ENCODE measurements around the gene GALNT2. TPM values are rescaled to one million over a fixed set of nuclear protein-coding genes. Genes with fewer than 3 reads are reported as not detected.

GALNT2 gene
- total RNA-seq, 1 experiment from 2014 or later = 36.3 TPM

DNA sequence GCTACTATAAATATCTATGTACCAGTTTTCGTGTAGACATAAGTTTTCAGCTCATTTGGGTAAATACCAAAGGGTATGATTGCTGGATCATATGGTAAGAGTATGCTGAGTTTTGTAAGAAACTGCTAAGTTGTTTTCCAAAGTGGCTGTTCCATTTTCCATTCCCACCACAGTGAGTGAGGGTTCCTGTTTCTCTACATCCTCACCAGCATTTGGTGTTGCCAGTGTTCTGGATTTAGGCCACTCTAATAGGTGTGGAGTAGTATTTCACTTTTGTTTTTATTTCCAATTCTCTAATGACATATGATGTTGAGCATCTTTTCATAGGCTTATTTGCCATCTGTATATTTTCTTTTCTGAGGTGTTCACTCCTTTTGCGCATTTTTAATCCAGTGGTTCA is 112.2 kb downstream of the GALNT2 start:
- in situ Hi-C loops (cut with HindIII; ENCODE audit: low pct_unique_long_range_greater_than_20kb, low sequenced_read_pairs) = no loop called here
- DNase-seq (ENCODE audit: low read depth) = no peak

- no peak for DNase-seq (ENCODE audit: low read depth)
- in situ Hi-C loops (cut with HindIII; ENCODE audit: low pct_unique_long_range_greater_than_20kb, low sequenced_read_pairs) = no loop called here
Observed at GRCh38 chr1:230185076-230186001, 118.3 kb downstream of the GALNT2 start.

DNA sequence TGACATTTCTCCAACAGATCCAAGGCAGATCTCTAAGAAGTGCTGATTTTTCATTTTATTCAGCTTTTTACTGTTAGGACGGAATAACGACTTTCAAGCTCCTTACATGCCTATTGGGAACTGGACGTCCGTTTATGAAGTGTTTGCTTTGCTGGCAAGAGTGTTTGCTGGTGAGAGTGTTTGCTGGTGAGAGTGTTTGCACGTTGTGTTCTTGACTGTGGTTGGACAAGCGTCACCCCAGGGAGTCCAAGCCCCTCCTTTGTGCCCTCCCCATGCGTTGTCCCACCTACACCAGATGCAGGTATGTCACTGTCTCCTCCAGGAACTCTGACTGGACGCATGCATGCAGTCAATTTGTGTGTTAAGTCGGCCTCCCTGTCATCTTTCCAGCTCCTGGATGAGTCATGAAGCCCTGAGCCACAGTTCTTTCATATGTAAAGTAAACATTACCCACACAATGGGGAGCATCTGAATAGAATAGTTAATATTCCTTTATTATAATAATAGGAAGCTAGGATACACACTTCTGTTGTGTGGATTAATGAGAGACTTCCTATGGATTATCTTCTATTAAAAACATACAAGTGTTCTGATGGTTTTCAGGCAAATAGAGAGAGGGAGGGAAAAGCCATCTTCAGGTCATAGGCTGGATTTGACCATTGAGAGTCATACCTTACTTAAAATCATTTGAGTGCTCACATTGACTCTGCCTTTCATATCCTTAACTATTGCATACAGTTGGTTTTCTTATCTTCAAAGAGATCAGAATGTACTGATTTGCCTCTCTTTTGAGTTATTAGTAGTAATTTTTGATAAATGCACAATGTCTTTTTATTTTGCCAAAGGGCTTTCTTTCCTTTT is 119.2 kb downstream of the GALNT2 start:
- DNase-seq (ENCODE audit: low read depth) = peak; percentile 33
- in situ Hi-C loops (cut with HindIII; ENCODE audit: low pct_unique_long_range_greater_than_20kb, low sequenced_read_pairs) = no loop called here

DNA sequence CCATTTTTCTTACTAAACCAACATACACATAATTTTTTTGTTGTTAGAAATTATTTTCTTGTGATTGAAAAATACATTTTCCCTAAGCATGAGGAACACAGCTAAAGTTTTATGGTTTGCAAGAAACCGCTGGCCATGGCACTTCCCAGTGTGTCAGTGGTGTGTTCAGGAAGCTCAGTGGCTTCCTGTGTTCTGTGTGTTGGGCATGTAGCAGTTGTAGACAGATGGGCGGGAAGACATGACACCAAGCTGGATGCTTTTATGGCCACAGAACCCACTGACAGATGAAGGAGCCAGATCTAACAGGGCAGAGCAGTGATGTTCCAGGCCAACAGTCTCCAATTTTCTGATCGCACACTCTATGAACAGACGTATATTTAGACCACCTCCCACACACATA is 119.8 kb downstream of the GALNT2 start:
- in situ Hi-C loops (cut with HindIII; ENCODE audit: low pct_unique_long_range_greater_than_20kb, low sequenced_read_pairs) = no loop called here
- DNase-seq (ENCODE audit: low read depth) = no peak

GRCh38 chr1:230187290-230187689 is 120.3 kb downstream of the GALNT2 start:
- in situ Hi-C loops (cut with HindIII; ENCODE audit: low pct_unique_long_range_greater_than_20kb, low sequenced_read_pairs) = no loop called here
- DNase-seq (ENCODE audit: low read depth) = no peak

- in situ Hi-C loops (cut with HindIII; ENCODE audit: low pct_unique_long_range_greater_than_20kb, low sequenced_read_pairs) = no loop called here
- DNase-seq (ENCODE audit: low read depth) = no peak
Observed at GRCh38 chr1:230188826-230189225, 121.8 kb downstream of the GALNT2 start.

DNA sequence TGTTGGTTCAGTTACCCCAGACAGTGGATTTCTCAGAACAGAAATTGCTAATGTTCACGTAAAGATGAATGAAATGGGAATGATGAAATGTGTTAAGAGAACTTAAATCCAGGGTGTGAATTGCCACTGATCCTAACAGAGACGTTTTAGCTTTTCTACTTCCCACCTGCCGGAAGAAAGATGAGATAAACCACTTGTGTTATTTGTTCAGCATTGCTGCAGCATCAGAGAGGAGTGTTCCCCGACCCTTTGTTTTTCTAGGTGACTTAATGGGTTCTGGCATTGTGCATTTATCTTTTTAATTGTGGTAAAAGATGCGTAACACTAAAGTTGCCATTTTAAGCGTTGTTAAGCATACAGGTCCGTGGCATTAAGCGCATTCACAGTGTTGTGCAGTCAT is 122.3 kb downstream of the GALNT2 start:
- in situ Hi-C loops (cut with HindIII; ENCODE audit: low pct_unique_long_range_greater_than_20kb, low sequenced_read_pairs) = no loop called here
- no peak for DNase-seq (ENCODE audit: low read depth)

GRCh38 chr1:230189824-230190223 is 122.8 kb downstream of the GALNT2 start:
- in situ Hi-C loops (cut with HindIII; ENCODE audit: low pct_unique_long_range_greater_than_20kb, low sequenced_read_pairs) = no loop called here
- DNase-seq (ENCODE audit: low read depth) = no peak

GRCh38 chr1:230191079-230191804 is 124.2 kb downstream of the GALNT2 start:
- in situ Hi-C loops (cut with HindIII; ENCODE audit: low pct_unique_long_range_greater_than_20kb, low sequenced_read_pairs) = no loop called here
- DNase-seq (ENCODE audit: low read depth) = no peak

DNA sequence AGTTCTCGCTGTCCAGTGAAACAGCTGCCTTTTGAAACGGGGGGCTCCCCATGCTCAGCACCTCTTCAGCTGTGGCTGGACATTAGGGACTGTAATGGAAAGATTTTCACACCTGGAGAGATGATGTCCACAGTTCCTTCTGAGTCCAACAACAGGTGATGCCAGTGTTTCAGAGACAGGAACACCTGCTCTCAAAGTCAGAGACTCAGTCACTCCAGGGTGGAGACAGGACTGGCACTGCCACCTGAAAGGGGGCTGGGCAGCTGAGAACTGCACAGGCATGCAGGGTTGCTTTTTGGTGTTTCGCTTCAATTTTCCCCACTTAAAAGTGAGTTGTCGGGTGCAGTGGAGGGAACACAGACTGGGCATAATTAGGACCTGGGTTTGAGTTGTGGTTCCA is 124.8 kb downstream of the GALNT2 start:
- in situ Hi-C loops (cut with HindIII; ENCODE audit: low pct_unique_long_range_greater_than_20kb, low sequenced_read_pairs) = no loop called here

DNA sequence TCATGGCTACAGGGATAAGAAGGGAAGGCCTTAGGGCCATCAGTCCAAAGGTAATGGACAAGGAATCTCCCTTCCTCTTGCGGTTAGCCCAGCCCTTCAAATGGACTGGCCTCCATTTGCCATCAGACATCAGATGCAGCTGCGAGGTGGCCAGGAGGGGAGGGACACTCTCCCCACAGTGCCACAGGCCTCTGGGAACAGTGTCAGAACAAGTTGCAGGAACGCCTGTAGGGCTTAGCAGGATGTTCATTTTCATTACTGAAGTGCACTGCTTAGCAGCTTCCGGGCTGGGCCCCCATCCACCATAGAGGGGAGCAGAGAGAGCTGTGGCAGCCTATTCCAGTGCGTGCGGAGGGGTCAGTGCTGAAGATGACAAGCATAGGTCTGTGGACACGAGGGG is 127.5 kb downstream of the GALNT2 start:
- in situ Hi-C loops (cut with HindIII; ENCODE audit: low pct_unique_long_range_greater_than_20kb, low sequenced_read_pairs) = no loop called here
- DNase-seq (ENCODE audit: low read depth) = no peak

More for the DNA sequence above, 124.8 kb downstream of the GALNT2 start:
- DNase-seq (ENCODE audit: low read depth) = no peak

GRCh38 chr1:230195199-230195598 is 128.2 kb downstream of the GALNT2 start:
- in situ Hi-C loops (cut with HindIII; ENCODE audit: low pct_unique_long_range_greater_than_20kb, low sequenced_read_pairs) = no loop called here
- DNase-seq (ENCODE audit: low read depth) = no peak

DNA sequence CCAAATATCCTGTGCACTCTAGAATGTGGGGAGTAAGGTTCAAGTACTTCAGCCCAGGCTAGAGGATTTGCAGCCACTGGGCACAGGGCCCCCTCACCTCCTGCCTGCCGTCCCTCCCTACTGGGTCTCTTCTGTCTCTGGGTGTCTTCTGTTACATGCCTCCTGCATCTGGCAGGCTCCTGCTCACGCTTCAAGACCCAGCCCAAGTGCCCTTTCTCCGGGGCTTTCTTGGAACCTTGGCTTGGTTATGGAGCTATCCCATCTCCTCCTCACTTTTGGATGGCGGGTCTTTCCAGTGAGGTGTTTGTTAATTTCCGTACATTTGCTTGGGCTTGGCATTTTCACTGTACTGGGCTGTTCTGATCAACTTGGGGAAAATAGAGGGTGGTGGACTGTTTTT is 129.0 kb downstream of the GALNT2 start:
- no peak for DNase-seq (ENCODE audit: low read depth)
- in situ Hi-C loops (cut with HindIII; ENCODE audit: low pct_unique_long_range_greater_than_20kb, low sequenced_read_pairs) = no loop called here

DNA sequence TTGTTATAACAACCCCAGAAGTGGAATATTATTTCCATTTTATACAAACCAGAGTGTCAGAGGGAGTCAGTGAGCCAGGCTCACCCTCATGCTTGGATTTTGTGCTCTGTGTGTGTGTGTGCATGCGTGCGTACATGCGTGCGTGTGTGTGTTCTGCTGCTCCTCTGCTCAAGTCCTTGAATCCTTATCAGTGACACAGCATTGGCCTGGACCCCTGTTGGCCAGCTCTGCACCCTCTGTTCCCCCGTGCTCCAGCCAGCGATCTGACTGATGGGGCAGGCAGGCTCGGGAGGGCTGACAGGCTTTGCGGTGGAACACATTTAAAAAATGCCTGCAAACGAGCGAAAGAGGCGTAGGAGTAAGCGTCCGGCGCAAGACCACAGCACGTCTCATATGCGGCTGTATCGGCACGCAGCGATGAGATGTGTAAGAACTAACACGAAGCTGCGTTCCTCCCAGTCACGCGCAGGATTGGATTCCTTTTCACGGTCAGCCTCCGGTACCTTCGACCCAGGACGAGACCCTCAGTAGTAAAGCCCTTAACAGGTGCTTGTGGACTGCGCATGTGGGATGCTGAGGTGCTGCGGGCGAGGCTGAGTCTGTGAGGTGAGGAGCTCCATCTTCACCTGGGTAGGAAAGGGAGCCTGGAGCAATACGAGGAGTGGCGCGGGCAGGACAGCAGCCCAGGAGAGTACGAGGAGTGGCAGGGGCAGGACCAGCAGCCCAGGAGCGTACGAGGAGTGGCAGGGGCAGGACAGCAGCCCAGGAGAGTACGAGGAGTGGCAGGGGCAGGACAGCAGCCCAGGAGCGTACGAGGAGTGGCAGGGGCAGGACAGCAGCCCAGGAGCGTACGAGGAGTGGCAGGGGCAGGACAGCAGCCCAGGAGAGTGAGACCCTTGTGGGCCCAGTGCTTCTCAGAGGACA is 130.9 kb downstream of the GALNT2 start:
- in situ Hi-C loops (cut with HindIII; ENCODE audit: low pct_unique_long_range_greater_than_20kb, low sequenced_read_pairs) = no loop called here
- DNase-seq (ENCODE audit: low read depth) = no peak

- DNase-seq (ENCODE audit: low read depth) = no peak
- in situ Hi-C loops (cut with HindIII; ENCODE audit: low pct_unique_long_range_greater_than_20kb, low sequenced_read_pairs) = no loop called here
Observed at GRCh38 chr1:230199034-230199433, 132.0 kb downstream of the GALNT2 start.

GRCh38 chr1:230199554-230199953 is 132.5 kb downstream of the GALNT2 start:
- in situ Hi-C loops (cut with HindIII; ENCODE audit: low pct_unique_long_range_greater_than_20kb, low sequenced_read_pairs) = no loop called here
- no peak for DNase-seq (ENCODE audit: low read depth)

- DNase-seq (ENCODE audit: low read depth) = no peak
- in situ Hi-C loops (cut with HindIII; ENCODE audit: low pct_unique_long_range_greater_than_20kb, low sequenced_read_pairs) = no loop called here
Observed at GRCh38 chr1:230200276-230200675, 133.2 kb downstream of the GALNT2 start.

DNA sequence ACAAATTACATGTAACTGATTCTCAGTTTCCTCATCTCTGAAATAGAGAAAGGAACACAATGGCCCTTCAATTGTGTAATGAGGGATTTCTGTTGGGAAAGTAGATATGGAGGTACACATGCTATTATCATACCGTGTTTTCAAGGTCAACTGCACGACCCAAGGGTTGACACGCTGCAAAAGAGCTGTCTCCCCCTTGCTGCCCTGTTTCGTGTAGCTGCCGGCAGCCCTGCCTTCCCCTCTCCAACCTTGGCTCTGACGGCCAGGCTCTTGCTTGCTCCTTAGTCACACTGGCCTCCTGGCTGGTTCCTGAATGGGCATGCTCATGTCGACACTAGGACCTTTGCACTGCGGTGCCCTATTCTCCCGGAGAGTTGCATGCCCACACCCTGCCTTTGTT is 134.4 kb downstream of the GALNT2 start:
- in situ Hi-C loops (cut with HindIII; ENCODE audit: low pct_unique_long_range_greater_than_20kb, low sequenced_read_pairs) = no loop called here

More for the DNA sequence above, 134.4 kb downstream of the GALNT2 start:
- DNase-seq (ENCODE audit: low read depth) = no peak

All from Caki2 (cell line).